Esophagus muscularis mucosa (tissue), 4 donors: ENCODE measurements around the gene DNER.

Experiments
- EP300 ChIP-seq: sonication (generic); formaldehyde crosslinking; IDR thresholded peaks from one replicate; pipeline ENCODE4 v1.6.1; 2017; ENCODE audit warnings: antibody characterized with exemption
- POLR2A ChIP-seq: fragments of 450-650 bp; IDR thresholded peaks from one replicate; pipeline ENCODE4 v1.6.1; 2017; ENCODE audit warnings: antibody characterized with exemption, moderate library complexity, mild to moderate bottlenecking, low read depth
- POLR2AphosphoS5 ChIP-seq, 2 donors: sonication (generic); formaldehyde crosslinking; IDR thresholded peaks; one replicate each; pipeline ENCODE4 v1.6.1; 2017; ENCODE audit warnings: antibody characterized with exemption in 2 of 2
- TF ChIP-seq, protein P1 (sequence below), 3 experiments: fragments of 200-600 bp in 2 of 3; fragments of 450-650 bp in 1 of 3; sonication (generic) in 2 of 3; IDR thresholded peaks; one replicate each; pipeline ENCODE4 v1.5.1; 2017 to 2019; ENCODE audit warnings: antibody characterized with exemption in 3 of 3, mild to moderate bottlenecking in 2 of 3, moderate library complexity in 1 of 3

DNA sequence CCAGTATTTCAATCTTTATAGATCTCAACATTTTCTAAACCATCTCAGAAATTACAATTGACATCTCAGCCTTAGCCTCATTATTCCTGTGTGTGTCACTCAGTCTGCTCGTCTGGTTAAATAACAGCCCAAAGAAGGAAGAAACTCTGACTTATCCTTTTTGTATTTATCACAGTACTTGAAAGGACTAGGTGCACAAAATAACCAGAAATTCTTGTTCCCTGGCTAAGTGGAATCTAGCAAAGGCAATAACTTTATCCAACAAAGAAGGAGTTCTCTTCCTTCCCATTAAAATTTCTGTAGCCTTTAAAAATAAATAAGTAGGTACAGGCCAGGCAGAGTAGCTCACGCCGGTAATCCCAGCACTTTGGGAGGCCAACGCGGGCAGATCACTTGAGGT, 303.4 kb downstream of the DNER start:
- TF ChIP-seq, protein P1, sequence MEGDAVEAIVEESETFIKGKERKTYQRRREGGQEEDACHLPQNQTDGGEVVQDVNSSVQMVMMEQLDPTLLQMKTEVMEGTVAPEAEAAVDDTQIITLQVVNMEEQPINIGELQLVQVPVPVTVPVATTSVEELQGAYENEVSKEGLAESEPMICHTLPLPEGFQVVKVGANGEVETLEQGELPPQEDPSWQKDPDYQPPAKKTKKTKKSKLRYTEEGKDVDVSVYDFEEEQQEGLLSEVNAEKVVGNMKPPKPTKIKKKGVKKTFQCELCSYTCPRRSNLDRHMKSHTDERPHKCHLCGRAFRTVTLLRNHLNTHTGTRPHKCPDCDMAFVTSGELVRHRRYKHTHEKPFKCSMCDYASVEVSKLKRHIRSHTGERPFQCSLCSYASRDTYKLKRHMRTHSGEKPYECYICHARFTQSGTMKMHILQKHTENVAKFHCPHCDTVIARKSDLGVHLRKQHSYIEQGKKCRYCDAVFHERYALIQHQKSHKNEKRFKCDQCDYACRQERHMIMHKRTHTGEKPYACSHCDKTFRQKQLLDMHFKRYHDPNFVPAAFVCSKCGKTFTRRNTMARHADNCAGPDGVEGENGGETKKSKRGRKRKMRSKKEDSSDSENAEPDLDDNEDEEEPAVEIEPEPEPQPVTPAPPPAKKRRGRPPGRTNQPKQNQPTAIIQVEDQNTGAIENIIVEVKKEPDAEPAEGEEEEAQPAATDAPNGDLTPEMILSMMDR (IDR thresholded peaks at IDR 0.05), result no peak
- TF ChIP-seq POLR2A (no peak), EP300 (no peak), POLR2AphosphoS5 (IDR thresholded peaks at IDR 0.05) (no peak)
